ENCODE results near the gene LATS2. TPM values are rescaled to one million over a fixed set of nuclear protein-coding genes. Genes with fewer than 3 reads are reported as not detected.

LATS2 gene
- total RNA-seq, 1 experiment from 2014 or later, result 18.8 TPM

GRCh38 chr13:21008026-21008425 is 53.4 kb downstream of the LATS2 start:
- Histone ChIP-seq H3K27ac (ENCODE audit: low read depth, low read length) (no peak overlapping the region), H3K4me3 (replicated peaks in 1 of 2; ENCODE audit: low read depth in 1 of 2, low read length in 2 of 2) (no peak overlapping the region), H3K9me2 (ENCODE audit: insufficient read depth) (no peaks in the 10 kb centered on the region), H3K9me3 (ENCODE audit: control insufficient read depth in 1 of 2, insufficient read depth in 1 of 2, low read depth in 1 of 2, low read length in 2 of 2) (no peaks in the 10 kb centered on the region), H3K27me3 (ENCODE audit: insufficient read depth, low read length) (no peaks in the 10 kb centered on the region), H3K4me2 (ENCODE audit: low read length) (no peak overlapping the region), H2AFZ (ENCODE audit: low read depth, low read length, poor library complexity, severe bottlenecking) (no peak overlapping the region), H3K9ac (ENCODE audit: low read length) (no peak overlapping the region), H4K20me1 (ENCODE audit: insufficient read depth) (no peaks in the 10 kb centered on the region), H3K4me1 (ENCODE audit: control insufficient read depth in 1 of 2, insufficient read depth in 2 of 2, low read length in 2 of 2) (no peaks in the 10 kb centered on the region), H3K36me3 (ENCODE audit: control insufficient read depth in 1 of 2, insufficient read depth in 2 of 2, low read length in 2 of 2) (no peaks in the 10 kb centered on the region), H3K79me2 (ENCODE audit: insufficient read depth, low read length) (peaks cover 68% of the 10 kb centered on the region)
- no peak for ATAC-seq
- ChIA-PET RAD21 (ENCODE audit: low non-redundant PET in 1 of 2, low total read pairs in 2 of 2, uncharacterized antibody in 2 of 2, unreplicated experiment in 2 of 2) (no interaction called here), CTCF (no interaction called here), POLR2A (no interaction called here)
- DNase-seq (ENCODE audit: low read depth, low spot score), result no peak
- no TSS peak for BruUV-seq (replicated peaks)
- intact Hi-C loops (cut with micrococcal nuclease), result no loop called here
- TF ChIP-seq ATF3 (IDR thresholded peaks at IDR 0.05), result no peak
- no peak for TF ChIP-seq SIN3A (IDR thresholded peaks at IDR 0.05; ENCODE audit: low read depth)
- no peak for TF ChIP-seq SRF (IDR thresholded peaks at IDR 0.05; ENCODE audit: low read depth)
- no peak for TF ChIP-seq ZBTB33 (IDR thresholded peaks at IDR 0.05; ENCODE audit: extremely low read depth, insufficient replicate concordance, low read length)
- TF ChIP-seq EGR1 (IDR thresholded peaks at IDR 0.05; ENCODE audit: low read depth), result no peak
- TF ChIP-seq EZH2phosphoT487 (IDR thresholded peaks at IDR 0.05; ENCODE audit: borderline replicate concordance), result no peak

- Histone ChIP-seq H4K20me1 (ENCODE audit: insufficient read depth) (no peaks in the 10 kb centered on the region), H3K9me2 (ENCODE audit: insufficient read depth) (no peaks in the 10 kb centered on the region), H3K4me1 (ENCODE audit: control insufficient read depth in 1 of 2, insufficient read depth in 2 of 2, low read length in 2 of 2) (no peaks in the 10 kb centered on the region), H3K4me2 (ENCODE audit: low read length) (no peak overlapping the region), H3K27me3 (ENCODE audit: insufficient read depth, low read length) (no peaks in the 10 kb centered on the region), H3K79me2 (ENCODE audit: insufficient read depth, low read length) (peaks cover 54% of the 10 kb centered on the region), H2AFZ (ENCODE audit: low read depth, low read length, poor library complexity, severe bottlenecking) (no peak overlapping the region), H3K9ac (ENCODE audit: low read length) (no peak overlapping the region), H3K27ac (ENCODE audit: low read depth, low read length) (no peak overlapping the region), H3K9me3 (ENCODE audit: control insufficient read depth in 1 of 2, insufficient read depth in 1 of 2, low read depth in 1 of 2, low read length in 2 of 2) (no peaks in the 10 kb centered on the region), H3K36me3 (ENCODE audit: control insufficient read depth in 1 of 2, insufficient read depth in 2 of 2, low read length in 2 of 2) (no peaks in the 10 kb centered on the region), H3K4me3 (replicated peaks in 1 of 2; ENCODE audit: low read depth in 1 of 2, low read length in 2 of 2) (no peak overlapping the region)
- DNase-seq (ENCODE audit: low read depth, low spot score) (no peak), ATAC-seq (no peak)
- CTCF ChIA-PET, result no interaction called here
- POLR2A ChIA-PET, result no interaction called here
- intact Hi-C loops (cut with micrococcal nuclease), result no loop called here
- RAD21 ChIA-PET (ENCODE audit: low non-redundant PET in 1 of 2, low total read pairs in 2 of 2, uncharacterized antibody in 2 of 2, unreplicated experiment in 2 of 2), result no interaction called here
- no TSS peak for BruUV-seq (replicated peaks)
- TF ChIP-seq SIN3A (IDR thresholded peaks at IDR 0.05; ENCODE audit: low read depth) (no peak), ATF3 (IDR thresholded peaks at IDR 0.05) (no peak), CBX3 (IDR thresholded peaks at IDR 0.05; ENCODE audit: low read depth) (no peak), ZBTB33 (IDR thresholded peaks at IDR 0.05; ENCODE audit: extremely low read depth, insufficient replicate concordance, low read length) (no peak), EZH2 (IDR thresholded peaks at IDR 0.05) (no peak), ZNF274 (IDR thresholded peaks at IDR 0.05; ENCODE audit: low read depth, low read length) (no peak), RAD21 (IDR thresholded peaks at IDR 0.05; ENCODE audit: low read depth) (no peak), FOSL1 (IDR thresholded peaks at IDR 0.05; ENCODE audit: low read depth) (no peak), ZFX (IDR thresholded peaks at IDR 0.05) (no peak), TCF7L2 (IDR thresholded peaks at IDR 0.05; ENCODE audit: borderline replicate concordance, extremely low read depth, insufficient read depth, insufficient read length) (no peak), JUND (IDR thresholded peaks at IDR 0.05) (no peak), POLR2A (IDR thresholded peaks at IDR 0.05; ENCODE audit: borderline replicate concordance, extremely low read depth, insufficient read depth, insufficient read length) (no peak), POLR2AphosphoS5 (IDR thresholded peaks at IDR 0.05; ENCODE audit: low read depth, low read length) (no peak), CEBPB (IDR thresholded peaks at IDR 0.05; ENCODE audit: low read depth) (no peak)
Observed at GRCh38 chr13:21006141-21007005, 55.0 kb downstream of the LATS2 start.

All from HCT116 (cell line).